Ecto neural progenitor cell (in vitro differentiated cells): ENCODE results near the gene ZNF385B.
"Not testable (repeated sequence)": the region's sequence is repeated elsewhere in the genome, so short reads cannot be mapped to it uniquely, and the experiment has no call there.

Experiments used
- DNase-seq: peaks from one replicate; pipeline ENCODE4 v3.0.0-alpha.2; 2018; ENCODE audit warnings: low spot score

The ZNF385B gene

DNA sequence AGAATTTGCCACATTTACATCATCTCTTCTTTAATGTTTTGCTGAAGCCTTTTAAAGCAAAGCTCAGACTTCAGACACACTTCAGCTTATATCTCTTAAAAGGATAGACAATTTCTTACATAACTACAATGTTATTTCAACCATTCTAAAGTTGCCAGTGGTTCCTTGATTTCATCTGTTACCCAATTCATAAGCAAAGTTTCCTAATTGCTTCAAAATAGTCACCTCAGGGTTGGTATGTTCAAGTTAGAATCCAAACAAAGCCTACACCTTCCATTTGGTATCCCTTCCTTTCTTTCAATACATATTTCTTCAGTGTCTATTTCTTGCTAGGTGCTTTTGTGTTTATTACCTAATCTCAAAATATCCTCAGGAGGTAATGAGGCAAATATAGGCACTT, 60.6 kb downstream of the ZNF385B start:
- DNase-seq, result no peak

DNA sequence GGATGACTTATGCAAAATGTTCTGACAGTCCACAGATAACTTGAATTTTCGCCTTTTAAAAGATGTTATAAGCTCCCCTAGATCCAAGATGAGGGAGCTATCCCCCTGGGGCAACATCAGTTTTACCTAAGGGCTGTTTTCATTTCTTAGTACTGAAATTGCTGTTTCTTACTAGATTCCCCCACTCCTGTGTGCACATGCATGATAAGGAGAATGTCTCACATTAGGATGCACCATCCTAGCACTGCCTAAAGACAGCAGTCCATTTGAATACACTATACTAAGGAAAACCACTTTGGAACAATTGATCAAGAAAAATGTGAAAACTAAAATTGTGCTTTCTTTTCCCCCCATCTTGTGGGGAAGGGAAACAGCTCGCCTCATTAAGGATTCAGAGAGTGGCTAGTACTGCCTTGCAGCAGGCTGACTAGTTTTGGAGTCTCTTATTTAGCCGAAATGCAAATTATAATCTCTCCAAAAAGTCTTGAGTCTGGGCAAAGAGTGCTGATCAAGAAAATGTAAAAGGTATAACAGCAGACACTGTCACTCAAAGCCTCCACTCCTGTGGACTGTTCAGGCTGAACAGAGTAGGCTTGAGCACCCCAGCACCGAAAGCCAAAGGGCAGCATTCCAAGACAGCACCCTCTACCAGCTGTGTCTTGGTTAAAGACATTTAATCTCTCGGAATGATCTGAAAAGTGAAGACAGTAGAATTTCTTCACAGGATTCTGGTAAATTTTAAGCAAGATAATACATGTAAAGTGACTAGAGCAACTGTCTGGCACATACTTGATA, 65.0 kb downstream of the ZNF385B start:
- no peak for DNase-seq

DNA sequence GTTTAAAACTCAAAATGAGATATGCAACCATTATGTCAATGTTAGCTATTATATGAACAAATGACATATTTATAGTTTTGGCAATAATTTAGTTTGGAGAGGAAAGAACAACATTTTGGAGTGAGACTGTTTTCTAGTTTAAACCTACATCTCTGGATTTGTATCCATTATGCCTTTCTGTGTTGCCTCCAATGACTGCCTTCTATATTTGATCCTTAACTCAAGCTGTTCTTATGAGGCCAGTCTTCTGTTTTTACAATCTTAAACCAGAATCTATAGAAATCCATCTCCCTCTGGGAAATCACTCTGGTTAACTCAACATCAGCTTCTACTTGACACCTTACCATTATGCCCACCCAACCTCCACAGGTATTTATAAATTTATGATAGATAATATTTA, 67.5 kb downstream of the ZNF385B start:
- no peak for DNase-seq

DNA sequence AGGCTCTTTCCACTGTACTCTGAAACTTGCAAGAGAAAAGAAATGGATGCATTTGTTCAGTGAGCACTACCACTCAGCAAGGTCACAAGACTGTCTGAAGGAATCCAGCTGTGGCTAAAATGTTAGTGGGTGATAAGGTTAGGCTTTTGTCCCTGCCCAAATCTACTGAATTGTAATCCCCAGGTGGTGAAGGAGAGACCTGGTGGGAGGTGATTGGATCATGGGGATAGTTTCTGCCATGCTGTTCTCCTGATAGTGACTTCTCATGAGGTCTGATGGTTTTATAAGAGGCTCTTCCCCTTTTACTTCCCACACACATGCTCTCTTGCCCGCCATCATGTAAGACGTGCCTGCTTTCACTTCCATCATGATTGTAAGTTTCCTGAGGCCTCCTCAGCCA, 68.2 kb downstream of the ZNF385B start:
- DNase-seq, result no peak

DNA sequence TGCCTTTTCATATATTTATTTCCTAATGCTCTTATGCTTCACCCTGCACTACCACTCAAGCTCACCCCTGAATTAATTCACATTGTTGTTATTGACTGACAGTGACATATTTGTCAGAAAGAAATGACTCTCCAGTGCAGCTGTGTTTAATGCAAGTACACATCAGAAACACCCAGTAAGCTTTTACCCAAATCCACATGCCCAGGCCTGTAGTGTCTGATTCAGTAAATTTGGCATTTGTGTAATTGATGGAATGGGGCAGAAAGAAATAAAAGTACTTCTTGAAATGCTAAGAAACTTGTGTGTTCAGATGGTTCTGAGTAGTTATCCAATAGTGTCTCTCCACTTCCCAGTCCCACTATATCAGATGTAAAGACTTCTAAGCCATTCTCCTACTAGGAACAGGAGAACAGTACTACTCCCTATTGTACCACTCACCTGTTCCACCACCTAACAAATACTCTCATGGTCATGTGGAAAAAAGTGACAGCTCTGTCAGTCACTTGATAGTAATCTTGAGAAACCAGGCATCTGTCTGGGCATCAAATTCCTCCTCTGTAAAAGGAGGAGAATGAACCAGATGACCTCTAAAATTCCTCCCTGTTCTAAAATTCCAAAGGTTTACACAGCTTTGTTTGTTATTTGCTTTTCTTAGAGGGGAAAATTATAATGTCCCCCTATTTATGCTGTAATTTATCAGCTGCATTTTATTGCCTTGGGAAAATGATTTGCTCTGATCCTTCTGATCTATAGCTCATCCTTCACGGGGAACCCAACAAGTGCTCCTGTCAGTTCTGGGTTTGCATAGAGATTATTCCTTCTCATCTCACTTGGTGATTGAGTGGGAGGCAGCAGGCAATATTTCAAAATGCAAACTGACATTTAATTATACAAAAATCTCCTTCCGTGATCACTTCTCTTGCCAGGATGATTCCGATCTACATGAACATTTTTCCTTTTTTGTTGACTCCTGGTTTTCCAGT, 70.9 kb downstream of the ZNF385B start:
- no peak for DNase-seq

DNA sequence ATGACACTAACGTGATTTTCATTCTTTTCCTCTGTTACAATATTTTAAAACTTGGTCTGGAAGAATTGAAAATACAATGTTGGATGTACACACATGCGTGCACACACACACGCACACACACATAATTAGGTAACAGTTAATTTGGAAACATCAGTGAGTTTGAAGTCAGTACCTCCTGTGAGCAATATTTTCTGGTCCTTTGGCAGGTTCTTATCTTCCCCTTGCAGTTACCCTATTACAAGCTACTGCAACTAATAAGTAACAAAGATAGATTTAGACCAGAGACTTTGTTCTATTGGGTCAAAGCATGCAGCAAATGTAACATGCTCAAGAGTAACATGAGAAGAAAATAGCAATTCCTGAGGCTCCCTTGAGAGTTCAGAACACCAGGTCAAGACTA, 73.3 kb downstream of the ZNF385B start:
- DNase-seq, result no peak

DNA sequence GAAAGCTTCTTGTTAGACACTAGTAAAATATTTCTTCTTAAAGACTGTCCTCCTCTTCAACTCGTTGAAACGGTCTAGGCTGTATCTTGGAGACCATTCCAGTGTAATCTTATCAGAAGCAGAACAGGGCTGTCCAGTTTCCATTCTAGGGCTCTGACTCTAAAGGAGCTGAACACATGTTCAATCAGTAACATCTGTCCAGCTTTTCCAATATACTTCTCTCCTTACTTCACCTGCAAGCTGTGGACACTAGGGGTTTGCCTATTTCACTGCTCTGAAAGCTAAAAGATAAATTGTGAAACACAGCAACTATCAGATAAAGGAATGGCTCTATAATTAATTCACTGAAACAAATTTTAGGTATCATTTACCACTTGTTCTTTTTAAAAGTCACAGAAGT, 73.8 kb downstream of the ZNF385B start:
- no peak for DNase-seq

DNA sequence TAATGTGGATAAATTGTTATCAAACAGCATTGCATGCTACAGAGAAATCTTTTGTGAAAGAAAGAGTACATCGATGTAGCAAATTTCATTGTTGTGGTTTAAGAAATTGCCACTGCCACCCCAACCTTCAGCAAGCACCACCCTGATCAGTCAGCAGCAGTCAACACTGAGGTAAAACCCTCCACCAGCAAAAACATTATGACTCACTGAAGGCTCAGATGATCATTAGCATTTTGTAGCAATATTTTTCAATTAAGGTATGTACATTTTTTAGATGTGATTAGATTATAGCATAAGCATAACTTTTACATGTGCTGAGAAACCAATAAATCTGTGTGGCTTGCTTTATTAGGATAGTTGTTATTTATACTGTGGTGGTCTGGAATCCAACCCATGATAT, 75.5 kb downstream of the ZNF385B start:
- DNase-seq, result no peak

DNA sequence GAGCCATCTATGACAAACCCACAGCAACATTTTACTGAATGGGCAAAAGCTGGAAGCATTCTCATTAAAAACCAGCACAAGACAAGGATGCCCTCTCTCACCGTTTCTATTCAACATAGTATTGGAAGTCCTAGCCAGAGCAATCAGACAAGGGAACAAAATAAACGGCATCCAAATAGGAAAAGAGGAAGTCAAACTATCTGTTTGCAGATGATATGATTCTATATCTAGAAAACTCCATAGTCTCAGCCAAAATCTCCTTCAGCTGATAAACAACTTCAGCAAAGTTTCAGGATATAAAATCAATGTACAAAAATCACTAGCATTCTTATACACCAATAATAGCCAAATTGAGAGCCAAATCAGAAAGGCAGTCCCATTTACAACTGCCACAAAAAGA, 79.1 kb downstream of the ZNF385B start:
- not testable (repeated sequence) for DNase-seq

DNA sequence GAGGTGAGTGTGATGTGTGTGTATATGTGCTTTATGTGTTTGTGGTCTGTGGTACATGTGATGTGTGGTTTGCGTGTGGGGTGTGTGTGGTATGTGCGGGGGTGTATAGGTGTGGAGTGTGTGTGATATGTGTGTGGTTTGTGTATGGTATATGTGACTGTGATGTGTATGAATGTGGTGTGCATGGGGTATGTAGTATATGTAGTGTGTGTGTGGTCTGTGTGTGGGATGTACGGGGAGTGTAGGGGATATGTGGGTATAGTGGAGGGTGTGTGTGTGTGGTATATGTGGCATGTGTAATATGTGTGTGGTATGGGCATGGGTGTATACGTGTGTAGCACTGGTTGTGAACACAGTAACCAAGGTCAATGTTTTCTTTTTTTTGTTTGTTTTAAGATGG, 87.4 kb downstream of the ZNF385B start:
- no peak for DNase-seq

DNA sequence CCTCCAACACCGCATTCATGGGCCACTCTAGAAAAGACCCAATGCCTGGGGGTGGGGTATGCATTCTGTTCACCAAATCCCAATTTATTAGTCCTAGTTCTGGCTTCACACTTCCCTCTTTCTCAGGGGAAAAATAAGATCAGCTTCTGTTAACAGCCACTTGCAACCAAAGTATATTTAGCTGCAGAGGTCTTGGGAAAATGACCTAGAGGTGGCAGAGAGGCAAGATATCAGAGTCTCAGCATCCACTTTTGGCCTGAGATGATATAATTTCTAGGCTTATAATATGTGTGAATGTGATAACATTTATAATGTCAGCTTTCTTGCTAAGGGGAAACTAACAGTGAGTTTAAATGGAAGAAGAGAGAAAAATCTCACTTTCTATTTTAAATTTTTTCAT, 89.1 kb downstream of the ZNF385B start:
- DNase-seq, result no peak

DNA sequence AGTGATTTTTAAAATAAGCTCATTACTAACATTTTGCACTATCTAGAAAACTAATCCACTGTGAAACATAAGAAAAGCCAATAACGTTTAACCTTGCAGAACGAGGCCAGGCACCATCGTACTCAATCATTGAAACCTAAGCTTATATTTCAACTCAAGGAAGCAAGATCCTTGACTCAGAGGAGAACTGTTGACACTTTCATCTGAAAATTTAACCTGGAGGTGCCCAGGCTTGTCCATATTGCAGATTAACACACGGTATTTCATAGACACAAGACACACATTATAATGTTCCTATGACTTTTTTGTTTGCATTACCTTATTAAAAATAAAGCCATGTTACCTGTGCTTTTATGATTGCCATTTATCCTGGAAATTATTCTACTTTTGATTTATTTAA, 89.6 kb downstream of the ZNF385B start:
- DNase-seq, result no peak

DNA sequence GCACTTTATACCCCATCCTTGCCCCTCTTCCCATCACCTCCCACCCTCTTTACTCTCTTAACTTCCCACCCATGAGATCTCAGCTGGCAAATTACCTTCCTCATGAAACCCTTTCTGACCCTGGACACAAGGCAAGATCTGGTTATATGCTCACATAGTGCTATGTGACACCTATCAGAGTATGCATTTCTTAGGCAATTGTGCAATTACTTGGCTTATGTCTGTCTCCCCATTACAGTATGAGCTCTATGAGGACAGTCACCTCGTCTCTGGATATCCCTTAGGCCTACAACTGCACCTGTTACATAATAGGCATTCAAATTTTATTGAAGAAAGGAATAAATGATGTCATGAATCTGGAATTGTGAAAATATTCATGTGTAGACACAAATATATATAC, 91.4 kb downstream of the ZNF385B start:
- no peak for DNase-seq

DNA sequence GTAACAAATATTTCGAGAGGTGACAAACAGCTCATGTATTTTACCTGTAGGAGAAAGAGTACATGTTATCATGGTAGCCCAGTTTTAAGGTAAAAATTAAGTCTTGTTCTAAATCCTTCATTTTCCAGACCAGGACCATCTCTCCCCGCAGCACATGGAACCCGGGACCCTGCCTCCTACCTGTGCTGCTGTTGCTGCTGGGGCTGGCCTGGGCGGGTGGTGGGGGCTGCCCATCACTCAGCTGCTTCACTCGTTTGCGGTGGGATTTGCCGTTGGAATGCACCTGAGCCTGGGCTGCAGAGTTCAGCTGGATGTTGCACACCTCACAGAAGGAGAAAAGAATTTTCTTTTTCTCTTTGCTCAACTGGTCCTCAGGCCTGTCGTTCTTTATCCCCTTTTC, 92.1 kb downstream of the ZNF385B start:
- no peak for DNase-seq

DNA sequence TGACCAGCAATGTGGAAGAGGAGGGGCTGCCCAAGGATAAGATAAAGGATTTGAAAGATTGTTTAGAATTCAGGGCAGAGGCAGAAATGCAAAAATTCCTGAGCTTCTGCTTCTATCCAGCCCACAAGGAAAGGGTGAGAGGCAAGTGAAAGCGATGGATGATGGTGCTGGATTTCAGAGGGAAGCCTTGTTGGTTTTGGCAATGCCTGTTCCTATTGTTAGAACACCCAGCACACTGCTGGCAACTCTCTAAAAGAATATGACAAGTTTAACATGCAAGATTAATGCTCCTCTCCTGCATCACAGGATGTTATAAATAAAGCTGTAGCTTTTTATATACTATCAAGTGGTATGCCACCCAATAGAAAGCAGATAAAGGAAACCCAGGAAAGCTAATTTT, 92.6 kb downstream of the ZNF385B start:
- no peak for DNase-seq

DNA sequence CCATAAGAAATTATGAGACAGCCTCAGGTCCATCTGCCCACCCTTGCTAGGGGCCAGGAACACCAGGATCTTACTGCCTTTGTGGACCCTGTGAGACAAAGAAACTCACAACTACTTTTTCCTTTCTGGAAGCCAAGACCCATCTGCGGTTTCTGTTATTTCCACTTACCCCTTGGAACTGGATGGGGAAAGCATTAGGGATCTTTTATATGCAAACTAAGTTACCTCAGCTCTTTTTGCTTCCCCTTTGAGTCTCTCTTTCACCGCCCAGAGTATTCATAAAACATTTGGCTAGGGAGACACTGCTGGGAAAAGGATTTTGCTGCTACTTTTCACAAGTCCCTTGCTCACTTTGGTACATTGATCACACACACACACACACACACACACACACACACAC, 95.7 kb downstream of the ZNF385B start:
- DNase-seq, result no peak

DNA sequence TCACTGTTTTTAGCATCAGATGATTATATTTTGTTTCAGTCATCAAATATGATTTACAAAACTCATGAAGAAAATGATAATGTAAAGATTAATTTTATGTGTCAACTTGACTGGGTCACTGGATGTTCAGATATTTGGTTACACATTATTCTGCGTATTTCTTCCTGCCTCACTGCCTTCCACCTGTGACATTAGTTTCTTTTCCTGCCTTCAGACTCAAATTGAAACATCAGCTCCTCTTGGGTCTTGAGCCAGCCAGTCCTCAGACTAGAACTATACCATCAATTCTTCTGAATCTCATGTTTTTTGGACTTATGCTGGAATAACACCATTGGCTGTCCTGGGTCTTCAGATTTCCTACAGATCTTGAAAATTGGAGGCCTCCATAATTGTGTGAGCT, 96.7 kb downstream of the ZNF385B start:
- no peak for DNase-seq

DNA sequence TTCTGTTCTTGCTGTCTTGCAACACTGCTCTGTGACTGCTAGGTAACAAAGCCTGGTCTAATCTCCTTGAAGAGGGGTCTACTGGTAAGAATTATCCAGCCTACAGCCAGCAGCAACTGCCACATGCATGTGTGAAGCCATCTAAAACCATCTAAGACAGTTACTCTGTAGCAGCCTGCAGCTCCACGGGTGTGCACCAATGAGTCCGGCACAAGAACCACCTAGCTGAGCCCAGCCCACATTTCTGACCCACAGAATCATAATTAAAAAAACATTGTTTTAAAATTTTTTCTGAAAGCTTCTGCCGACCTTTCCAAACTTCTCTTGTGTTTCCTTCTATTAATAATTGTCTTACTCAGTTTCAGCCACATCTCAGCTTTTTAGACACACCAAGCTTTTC, 102.8 kb downstream of the ZNF385B start:
- no peak for DNase-seq

DNA sequence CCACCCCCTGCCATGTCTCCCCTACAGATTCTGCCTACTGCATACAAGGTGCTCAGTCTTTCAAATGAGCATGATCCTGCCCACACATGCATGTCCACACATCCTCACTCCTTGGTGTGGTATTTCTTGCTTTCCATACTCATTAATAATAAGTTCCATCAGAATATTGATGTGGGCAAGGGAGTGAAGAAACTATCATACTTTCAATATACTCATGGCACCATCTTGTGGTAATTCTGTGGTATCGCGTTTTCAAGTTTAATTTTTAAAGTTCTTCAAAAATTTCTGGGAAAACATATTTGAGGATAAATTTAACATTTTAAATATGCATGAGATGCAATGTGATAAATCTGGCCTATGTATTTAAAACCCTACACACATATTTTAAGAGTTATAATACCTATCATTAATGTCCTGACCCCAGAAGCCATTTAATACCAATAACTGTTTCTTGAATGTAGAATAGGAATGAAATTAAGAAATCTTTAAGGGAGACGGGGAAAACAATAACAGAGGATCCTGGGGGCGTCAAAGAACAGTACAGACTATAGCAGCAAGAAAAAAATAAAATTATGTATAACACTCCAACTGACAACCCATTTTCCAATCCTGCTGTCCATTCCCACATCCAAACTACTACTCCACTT, 110.1 kb downstream of the ZNF385B start:
- no peak for DNase-seq

DNA sequence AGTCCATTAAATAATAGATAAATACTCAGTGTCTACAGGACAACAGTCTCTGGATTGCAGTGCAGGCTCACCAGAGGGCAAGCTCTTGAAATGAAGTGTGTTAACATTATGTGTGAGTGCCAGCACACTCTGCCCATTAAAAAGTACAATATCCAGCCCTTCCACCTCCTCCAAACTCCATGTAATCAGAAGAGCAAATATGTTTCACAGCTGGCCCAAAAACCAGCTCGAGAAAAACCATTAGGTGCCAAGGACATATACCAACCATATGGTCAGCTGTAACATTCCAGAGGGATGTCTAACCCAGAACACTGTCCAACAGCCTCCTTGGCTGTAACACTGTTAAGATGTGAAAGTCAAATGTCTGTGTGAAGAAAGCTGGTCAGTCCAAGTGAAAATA, 112.2 kb downstream of the ZNF385B start:
- DNase-seq, result no peak

DNA sequence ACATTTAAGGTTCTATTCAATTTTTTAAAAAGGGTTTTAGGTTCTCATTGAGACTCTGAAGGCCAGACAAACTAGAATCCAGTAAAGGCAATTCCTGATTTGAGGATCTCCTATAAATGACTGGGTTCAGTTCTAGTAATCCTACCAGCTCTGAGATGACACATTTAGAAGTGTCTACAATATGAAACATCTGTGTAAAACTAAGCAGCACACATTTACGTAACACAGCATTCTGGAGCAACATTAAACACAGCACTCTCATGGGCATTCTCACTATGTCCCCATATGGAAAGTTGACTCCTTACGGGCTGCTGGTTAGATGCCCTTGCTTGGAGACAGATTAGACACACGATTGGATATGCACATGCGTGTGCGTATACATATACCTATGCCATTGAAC, 114.4 kb downstream of the ZNF385B start:
- no peak for DNase-seq

DNA sequence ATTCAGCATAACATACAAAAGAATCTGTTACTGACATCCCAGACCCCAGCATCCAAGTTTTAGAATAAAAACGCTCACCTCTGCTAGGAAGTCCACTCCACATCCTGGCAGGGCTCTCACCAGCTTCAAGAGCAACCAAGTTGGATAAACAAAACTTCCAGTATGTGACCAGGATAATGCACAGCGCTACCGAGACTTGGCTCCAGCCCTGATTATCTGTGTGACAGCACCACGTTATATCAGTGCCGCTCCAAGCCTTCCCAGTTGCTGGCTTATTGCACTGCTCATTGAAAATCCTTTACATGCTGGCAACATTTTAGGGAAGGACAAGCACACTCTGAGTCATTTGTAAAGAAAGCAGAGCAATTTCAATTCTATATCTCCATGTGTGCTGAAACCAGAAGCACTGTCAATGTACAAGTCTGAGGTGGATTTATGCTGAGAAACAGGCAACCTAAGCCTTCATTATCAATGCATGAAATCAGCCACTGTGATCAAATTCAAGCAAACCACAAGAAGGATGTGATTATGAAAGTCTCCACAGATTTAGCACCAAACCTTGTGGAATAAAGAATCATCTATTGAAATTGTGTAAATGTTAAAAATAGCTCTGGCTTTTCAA, 115.7 kb downstream of the ZNF385B start:
- DNase-seq, result no peak
